HG02884 (cell line): ENCODE measurements around the gene FRMD4A.

Experiments used
- ATAC-seq: cut with Tn5 transposase; IDR thresholded peaks from one replicate; pipeline ENCODE4 v1.9.1; 2021; ENCODE audit warnings: mild to moderate bottlenecking, moderate library complexity; ENCODE audit not compliant: unreplicated experiment

Gene FRMD4A

GRCh38 chr10:14195433-14195832 is 135.3 kb downstream of the FRMD4A start:
- ATAC-seq = no peak

- ATAC-seq = no peak
These were observed 138.0 kb downstream of the FRMD4A start for GRCh38 chr10:14192746-14193145.

- ATAC-seq = no peak
These were observed 138.9 kb downstream of the FRMD4A start for GRCh38 chr10:14191871-14192270.

- no peak for ATAC-seq
These were observed 139.3 kb downstream of the FRMD4A start for GRCh38 chr10:14191407-14191806.

- ATAC-seq = no peak
These were observed 140.0 kb downstream of the FRMD4A start for GRCh38 chr10:14190702-14191101.

GRCh38 chr10:14186245-14186644 is 144.5 kb downstream of the FRMD4A start:
- ATAC-seq = no peak

- ATAC-seq = peak; percentile 88
These were observed 145.2 kb downstream of the FRMD4A start for GRCh38 chr10:14185316-14186045.

- peak; percentile 57 for ATAC-seq
These were observed 145.8 kb downstream of the FRMD4A start for GRCh38 chr10:14184841-14185315.

- no peak for ATAC-seq
These were observed 147.9 kb downstream of the FRMD4A start for GRCh38 chr10:14182781-14183180.

- no peak for ATAC-seq
These were observed 149.2 kb downstream of the FRMD4A start for GRCh38 chr10:14181567-14181936.

GRCh38 chr10:14180911-14181566 is 149.7 kb downstream of the FRMD4A start:
- ATAC-seq = no peak

- ATAC-seq = no peak
These were observed 151.5 kb downstream of the FRMD4A start for GRCh38 chr10:14179251-14179650.

- no peak for ATAC-seq
These were observed 156.8 kb downstream of the FRMD4A start for GRCh38 chr10:14173706-14174594.

GRCh38 chr10:14173391-14173705 is 157.4 kb downstream of the FRMD4A start:
- no peak for ATAC-seq

- ATAC-seq = no peak
These were observed 158.3 kb downstream of the FRMD4A start for GRCh38 chr10:14172336-14172950.

GRCh38 chr10:14171336-14171735 is 159.4 kb downstream of the FRMD4A start:
- no peak for ATAC-seq

- no peak for ATAC-seq
These were observed 167.2 kb downstream of the FRMD4A start for GRCh38 chr10:14163377-14164086.

- ATAC-seq = no peak
These were observed 167.9 kb downstream of the FRMD4A start for GRCh38 chr10:14162629-14163344.

- no peak for ATAC-seq
These were observed 168.7 kb downstream of the FRMD4A start for GRCh38 chr10:14162061-14162460.

- ATAC-seq = no peak
These were observed 170.4 kb downstream of the FRMD4A start for GRCh38 chr10:14160299-14160698.
